Cardiac muscle cell (in vitro differentiated cells and primary cell): ENCODE measurements around the gene RCAN3. TPM values are rescaled to one million over a fixed set of nuclear protein-coding genes. Genes with fewer than 3 reads are reported as not detected.

Experiments
- DNase-seq, 2 donors: peaks; one replicate each; pipeline versions ENCODE4 v3.0.0 to v3.0.0-alpha.2; 2010 to 2017; ENCODE audit warnings: low read depth in 1 of 2, low spot score in 1 of 2
- H3K27ac ChIP-seq: fragments of 200-600 bp; sonication (generic); 2 replicates; pipeline ENCODE4 v1.5.1; 2016
- H3K27me3 ChIP-seq: fragments of 200-600 bp; sonication (generic); 2 replicates; pipeline ENCODE4 v1.6.0; 2016; ENCODE audit warnings: control low read depth
- H3K36me3 ChIP-seq: fragments of 200-600 bp; sonication (generic); 2 replicates; pipeline ENCODE4 v1.5.1; 2016; ENCODE audit warnings: control low read depth
- H3K4me1 ChIP-seq: fragments of 200-600 bp; sonication (generic); 2 replicates; pipeline ENCODE4 v1.8.1; 2017; ENCODE audit warnings: low read depth, mild to moderate bottlenecking, mixed run types
- H3K4me3 ChIP-seq: fragments of 200-600 bp; sonication (generic); 2 replicates; pipeline ENCODE4 v1.5.1; 2016; ENCODE audit warnings: mild to moderate bottlenecking
- H3K9me3 ChIP-seq: fragments of 200-600 bp; sonication (generic); 2 replicates; pipeline ENCODE4 v1.5.1; 2017; ENCODE audit warnings: low read depth, mild to moderate bottlenecking, control low read depth
- polyA plus RNA-seq: library from polyadenylated mRNA; unstranded; fragments of >200 nt; fragmentation: Nextera tagmentation; extraction: Ambion mirVana; gene quantifications from 2 replicates; pipeline ENCODE4 v1.2.1, GENCODE V29; 2016
- total RNA-seq: library from RNA; depleted of rRNA; stranded (reverse); fragments of >200 nt; gene quantifications from 2 replicates; pipeline ENCODE4 v1.2.3, GENCODE V29; 2016
- TF ChIP-seq, protein P1 (sequence below): IDR thresholded peaks from 2 replicates; pipeline ENCODE4 v1.5.1; 2012; ENCODE audit warnings: low read depth, mild to moderate bottlenecking, low read length

RCAN3 gene
- total and polyA plus RNA-seq, 2 experiments from 2014 or later = 6.4 to 8.4 TPM

DNA sequence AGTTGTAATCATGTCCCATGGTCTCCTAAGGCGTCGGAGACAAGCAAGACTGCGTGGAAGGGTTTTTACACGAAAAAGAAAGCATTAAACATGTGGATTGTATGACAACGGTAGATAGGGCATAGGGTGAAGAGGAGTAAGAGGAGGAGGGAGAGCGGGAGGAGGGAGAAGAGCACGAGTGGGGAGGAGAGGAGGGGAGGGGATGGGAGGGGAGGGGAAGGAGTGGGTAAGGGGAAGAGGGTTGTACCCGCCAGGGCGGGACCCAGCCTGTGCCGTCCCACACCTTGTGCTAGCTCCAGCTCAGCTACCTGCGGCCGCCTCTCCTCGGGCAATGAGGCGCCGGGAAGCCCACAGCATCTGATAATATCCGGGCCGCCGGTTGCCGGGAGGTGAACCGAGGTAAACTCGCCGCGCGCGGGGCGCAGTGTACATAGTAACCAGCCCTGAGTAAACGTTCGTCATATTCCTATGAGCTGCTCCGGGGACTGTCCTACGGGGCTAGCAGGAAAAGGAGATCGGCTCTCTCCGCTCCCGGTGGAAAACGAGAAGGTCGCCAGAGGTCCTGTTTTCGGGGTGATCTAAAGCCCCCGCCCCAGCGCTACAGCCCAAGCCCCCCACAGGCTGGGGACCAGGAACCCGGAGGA, 449 bp upstream of the RCAN3 start:
- Histone ChIP-seq H3K27me3 (no peaks in the 10 kb centered on the region), H3K4me1 (peaks cover 5% of the 10 kb centered on the region), H3K36me3 (no peaks in the 10 kb centered on the region), H3K27ac (no peak overlapping the region), H3K4me3 (peak overlapping the region; percentile 50), H3K9me3 (no peaks in the 10 kb centered on the region)
- peak; percentile 57 to 73 for DNase-seq
- TF ChIP-seq, protein P1, sequence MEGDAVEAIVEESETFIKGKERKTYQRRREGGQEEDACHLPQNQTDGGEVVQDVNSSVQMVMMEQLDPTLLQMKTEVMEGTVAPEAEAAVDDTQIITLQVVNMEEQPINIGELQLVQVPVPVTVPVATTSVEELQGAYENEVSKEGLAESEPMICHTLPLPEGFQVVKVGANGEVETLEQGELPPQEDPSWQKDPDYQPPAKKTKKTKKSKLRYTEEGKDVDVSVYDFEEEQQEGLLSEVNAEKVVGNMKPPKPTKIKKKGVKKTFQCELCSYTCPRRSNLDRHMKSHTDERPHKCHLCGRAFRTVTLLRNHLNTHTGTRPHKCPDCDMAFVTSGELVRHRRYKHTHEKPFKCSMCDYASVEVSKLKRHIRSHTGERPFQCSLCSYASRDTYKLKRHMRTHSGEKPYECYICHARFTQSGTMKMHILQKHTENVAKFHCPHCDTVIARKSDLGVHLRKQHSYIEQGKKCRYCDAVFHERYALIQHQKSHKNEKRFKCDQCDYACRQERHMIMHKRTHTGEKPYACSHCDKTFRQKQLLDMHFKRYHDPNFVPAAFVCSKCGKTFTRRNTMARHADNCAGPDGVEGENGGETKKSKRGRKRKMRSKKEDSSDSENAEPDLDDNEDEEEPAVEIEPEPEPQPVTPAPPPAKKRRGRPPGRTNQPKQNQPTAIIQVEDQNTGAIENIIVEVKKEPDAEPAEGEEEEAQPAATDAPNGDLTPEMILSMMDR = no peak

DNA sequence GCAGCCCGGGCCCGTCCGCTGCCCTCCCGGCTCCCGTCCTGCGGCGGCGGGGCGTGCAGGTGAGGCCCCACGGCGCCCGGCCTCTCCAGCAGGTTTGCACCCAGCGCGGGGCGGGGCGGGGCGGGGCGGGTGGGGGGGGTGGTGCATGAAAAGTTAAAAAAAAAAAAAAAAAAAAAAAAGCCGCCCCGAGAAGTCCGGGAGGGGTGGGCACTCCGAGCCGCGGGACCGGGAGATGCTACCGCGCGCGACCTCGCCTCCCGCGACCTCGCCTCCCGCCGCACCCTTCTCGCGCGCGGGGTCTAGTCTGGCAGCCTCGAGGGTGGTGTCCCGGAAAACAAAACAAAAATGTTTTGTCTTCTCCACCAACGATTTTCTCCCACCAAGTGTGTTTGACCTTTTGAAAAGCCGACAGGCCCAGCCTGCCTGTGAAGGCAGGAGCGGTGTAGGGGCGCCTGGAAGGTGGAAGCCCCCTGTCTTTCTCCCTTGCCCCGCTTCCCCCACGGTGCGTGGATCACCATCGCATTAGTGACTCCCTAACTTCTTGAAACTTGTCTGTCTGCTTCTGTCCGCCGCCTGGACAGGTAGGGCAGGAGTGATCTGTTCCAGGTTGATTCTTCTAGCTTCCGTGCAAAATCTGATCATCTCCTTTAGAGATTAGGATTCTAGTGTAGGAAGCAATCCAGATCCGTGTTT, 569 bp downstream of the RCAN3 start:
- peaks cover 5% of the 10 kb centered on the region for H3K4me1 ChIP-seq
- H3K9me3 ChIP-seq = no peaks in the 10 kb centered on the region
- TF ChIP-seq, protein P1 = no peak
- H3K27me3 ChIP-seq = no peaks in the 10 kb centered on the region
- DNase-seq = peak in 1 of 2 donors; percentile 20
- H3K36me3 ChIP-seq = no peaks in the 10 kb centered on the region
- no peak overlapping the region for H3K27ac ChIP-seq
- peak overlapping the region; percentile 50 for H3K4me3 ChIP-seq

DNA sequence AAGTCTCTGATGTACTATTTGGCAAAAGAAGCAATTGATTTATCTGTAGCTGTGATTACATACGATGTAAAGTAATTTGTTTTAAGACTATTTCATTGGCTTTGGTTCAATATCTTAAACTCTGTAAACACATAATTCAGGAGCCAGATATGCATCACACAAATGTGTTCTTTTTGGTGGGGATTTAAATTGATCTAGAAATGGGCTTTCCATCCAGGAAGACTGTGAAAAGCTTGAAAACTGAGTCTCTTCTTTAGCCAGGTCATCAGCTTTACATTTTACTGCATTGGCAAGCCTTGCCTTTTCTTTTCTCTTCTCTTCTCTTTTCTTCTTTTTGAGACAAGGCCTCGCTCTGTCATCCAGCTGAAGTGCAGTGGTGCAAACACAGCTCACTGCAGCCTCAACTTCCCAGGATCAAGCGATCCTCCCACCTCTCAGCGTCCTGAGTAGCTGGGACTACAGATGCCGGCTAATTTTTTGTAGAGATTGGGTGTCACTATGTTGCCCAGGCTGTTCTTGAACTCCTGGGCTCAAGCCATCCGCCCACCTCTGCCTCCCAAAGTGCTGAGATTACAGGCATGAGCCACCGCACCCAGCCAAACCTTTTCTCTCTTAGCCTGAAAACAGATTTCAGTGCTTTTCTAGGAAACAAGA, 1.4 kb downstream of the RCAN3 start:
- TF ChIP-seq, protein P1 = no peak

DNA sequence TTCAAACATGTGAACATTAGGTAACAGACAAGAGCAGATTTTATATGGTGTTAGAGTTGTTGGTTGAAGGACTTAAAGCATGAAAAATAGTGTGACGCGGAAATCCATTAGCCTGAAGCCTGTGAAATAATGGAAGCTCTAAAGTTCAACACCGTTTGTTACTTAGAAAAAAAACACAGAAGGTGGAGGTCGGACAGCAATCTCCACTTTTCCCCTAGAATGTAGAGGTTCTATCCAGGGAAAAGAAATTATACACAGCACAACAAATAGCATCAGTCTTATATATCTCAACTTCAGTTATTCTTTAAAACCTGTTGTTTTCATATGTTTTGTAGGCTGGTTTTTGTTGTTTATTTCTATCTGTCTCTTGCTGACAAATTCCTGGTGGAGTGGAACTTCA, 1.9 kb downstream of the RCAN3 start:
- Histone ChIP-seq H3K4me1 (peaks cover 5% of the 10 kb centered on the region), H3K27ac (no peak overlapping the region), H3K4me3 (no peak overlapping the region), H3K9me3 (no peaks in the 10 kb centered on the region), H3K27me3 (no peaks in the 10 kb centered on the region), H3K36me3 (no peaks in the 10 kb centered on the region)
- TF ChIP-seq, protein P1 = no peak
- DNase-seq = no peak

More for the DNA sequence above, 1.4 kb downstream of the RCAN3 start:
- Histone ChIP-seq H3K4me3 (peak overlapping the region; percentile 50), H3K9me3 (no peaks in the 10 kb centered on the region), H3K27me3 (no peaks in the 10 kb centered on the region), H3K27ac (no peak overlapping the region), H3K4me1 (peaks cover 5% of the 10 kb centered on the region), H3K36me3 (no peaks in the 10 kb centered on the region)
- no peak for DNase-seq

DNA sequence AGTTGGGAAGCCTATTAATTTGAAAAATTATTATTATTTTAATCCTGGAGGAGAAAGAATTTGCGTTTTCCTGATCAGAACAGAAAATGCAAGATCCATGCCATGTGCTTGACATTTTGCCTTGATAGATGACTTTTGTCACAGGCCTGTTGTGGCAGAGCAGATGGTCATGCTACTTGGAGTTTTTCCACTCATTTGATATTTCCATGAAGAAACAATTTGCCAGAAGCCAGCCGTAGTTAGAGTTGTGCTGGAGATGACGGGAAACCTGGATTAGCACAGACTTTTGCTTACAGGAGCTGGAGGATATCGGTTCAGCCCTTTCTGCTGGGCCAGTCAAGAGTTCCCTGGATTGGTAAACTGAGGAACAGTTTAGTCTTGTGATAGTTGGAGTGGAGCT, 3.2 kb downstream of the RCAN3 start:
- H3K4me3 ChIP-seq = no peak overlapping the region
- H3K9me3 ChIP-seq = no peaks in the 10 kb centered on the region
- H3K27ac ChIP-seq = no peak overlapping the region
- TF ChIP-seq, protein P1 = no peak
- peaks cover 5% of the 10 kb centered on the region for H3K4me1 ChIP-seq
- no peaks in the 10 kb centered on the region for H3K36me3 ChIP-seq
- H3K27me3 ChIP-seq = no peaks in the 10 kb centered on the region
- no peak for DNase-seq
